NCI-H2227 treated with DMSO at 0.1 percent for 48 hours (cell line): ENCODE results near the gene STXBP2.
"Not testable (repeated sequence)": the region's sequence is repeated elsewhere in the genome, so short reads cannot be mapped to it uniquely, and the experiment has no call there.

Experiments
- DNase-seq: peaks from one replicate; lab custom pipeline; 2025; lab: John Stamatoyannopoulos, UW

The STXBP2 gene

DNA sequence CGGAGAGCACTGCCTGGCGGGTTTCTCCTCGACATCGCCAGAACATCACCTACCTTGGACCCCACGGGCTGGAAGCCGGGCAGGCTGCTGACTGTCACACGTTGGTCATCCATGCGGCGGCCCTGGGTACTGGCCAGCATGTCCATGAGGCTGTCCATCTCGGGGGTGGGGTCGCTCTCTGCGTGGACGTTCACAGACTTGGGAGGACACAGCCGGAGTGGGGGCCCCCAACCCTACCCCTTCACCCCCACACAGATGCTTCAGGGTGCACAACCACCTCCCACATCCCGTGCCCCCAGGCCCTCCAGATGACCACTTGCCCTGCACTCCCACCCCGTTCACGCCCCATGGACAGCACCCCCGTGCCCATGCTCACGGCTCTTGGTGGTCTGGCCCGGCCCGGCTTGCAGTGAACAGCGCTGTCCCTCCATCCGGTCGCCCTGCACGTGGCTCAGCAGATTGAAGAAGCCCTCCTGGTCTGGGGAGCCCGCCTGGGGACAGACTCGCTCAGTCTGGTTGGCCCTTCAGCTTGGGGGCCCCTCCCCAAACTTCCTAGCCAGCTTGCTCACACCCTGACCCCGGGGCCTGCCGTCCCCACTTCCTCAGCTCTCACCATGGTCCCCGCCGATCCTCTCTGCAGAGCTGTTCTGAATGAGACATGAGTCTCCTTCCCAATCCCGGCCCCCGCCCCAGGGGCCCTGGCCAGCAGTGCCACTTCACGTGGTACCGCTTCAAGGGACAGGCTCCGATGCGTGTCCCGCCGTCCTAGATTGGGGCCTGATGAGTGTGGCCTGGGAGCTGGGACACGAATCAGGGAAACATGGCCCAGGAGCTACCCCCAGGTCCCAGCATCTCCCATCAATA lies 4.3 kb upstream of the STXBP2 start:
- DNase-seq = no peak

DNA sequence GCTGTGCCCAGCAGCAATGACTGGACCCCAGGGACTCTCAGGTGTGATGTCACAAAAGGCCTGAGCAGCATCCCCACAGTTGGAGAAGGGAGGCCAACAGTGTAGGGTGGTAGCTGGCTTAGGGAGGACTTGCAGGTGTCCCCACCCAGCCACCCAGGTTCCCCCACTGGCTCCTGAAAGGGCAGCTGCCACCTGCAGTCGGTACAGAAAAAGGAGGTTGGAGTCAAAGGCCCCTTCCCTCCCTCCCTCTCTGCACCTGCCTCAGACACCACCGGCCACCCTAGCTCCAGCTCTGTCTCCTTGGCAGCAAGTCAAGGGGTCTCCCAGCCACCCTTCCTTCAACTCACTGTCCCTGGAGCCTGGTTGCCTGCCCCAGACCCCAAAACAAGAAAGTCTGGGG lies 3.2 kb upstream of the STXBP2 start, which contains the start of gene PCP2:
Gene PCP2 (minus strand): TSS at position 22 of the 400 bp plus-strand sequence. CDS start 262 bp downstream, outside the sequence.
- DNase-seq = no peak

DNA sequence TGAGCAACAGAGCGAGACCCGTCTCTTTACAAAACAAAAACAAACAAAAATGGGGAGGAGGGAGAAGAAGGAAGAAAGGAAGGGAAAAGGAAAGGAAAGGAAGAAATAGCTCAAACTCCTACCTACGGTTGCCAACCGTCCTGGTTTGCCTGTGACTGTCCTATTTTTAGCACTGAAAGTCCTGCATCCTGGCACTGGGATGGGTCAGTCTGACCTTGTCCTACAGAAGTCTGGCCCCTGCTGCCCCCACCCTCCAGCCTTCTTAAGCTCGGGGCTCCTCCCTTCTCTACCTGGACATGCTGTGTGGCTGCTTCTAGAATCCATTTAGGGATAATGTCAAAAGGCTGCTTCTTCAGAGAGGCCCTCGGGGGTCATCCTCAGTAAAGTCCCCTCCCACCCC lies 1.2 kb upstream of the STXBP2 start:
- no peak for DNase-seq

DNA sequence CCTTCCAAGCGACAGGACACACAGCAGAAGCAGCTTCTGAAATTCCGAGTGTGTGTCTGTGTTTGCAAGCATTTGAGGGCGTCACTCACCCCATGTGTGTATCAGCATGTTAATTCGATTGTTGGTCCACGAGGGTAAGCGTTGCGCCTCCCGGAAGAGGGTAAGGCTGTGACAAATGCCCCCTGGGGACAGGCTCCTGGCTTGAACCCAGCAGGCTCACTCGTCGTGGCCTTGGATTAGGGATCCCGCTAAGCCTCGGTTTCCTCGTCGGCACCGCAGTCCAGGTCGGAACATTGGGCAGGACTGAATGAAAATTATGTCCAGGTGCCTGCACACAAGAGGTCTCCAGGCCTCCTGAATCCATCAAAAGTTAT lies 606 bp upstream of the STXBP2 start:
- DNase-seq = no peak

DNA sequence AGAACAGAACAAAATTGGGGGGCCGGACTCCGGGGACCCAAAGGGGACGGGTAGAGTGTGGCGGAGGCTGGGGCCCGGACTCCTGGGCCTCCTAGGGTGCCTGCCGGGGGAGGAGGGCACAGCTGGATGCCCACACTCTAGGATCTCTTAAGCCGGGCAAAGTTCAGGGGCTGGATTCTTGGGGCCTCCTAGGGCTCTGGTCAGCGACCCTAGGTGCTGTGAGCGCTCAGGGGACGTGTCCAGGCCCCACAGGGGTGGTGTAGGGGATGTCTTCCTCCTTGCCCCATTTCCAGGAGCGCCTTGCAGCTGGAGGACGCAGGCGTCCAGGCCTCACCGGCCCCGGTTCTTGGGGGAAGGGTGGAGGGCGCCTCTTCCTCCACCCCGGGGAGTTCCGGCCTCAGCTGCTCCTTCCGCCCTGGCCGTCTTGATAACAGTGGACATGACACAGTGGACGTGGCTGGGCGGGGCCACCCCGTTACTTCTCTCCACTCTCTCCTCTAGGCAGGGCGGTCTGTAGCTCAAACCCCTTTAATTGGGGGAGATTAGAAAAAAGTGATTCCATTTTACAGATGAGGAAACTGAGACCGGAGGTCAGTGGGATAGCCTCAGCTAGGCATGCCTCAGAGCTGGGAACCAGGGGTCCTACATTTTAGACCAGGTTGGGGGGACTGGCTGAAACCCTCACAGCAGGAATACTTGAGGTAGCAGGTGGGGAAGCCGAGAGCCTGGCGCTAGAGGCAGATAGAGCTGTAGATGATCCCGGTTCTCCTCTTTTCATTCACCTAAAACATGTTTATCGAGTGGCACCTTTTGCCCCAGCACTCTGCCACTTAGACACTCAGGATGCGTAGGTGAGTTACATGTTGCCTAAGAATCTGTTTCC lies 705 bp downstream of the STXBP2 start:
- DNase-seq = no peak

DNA sequence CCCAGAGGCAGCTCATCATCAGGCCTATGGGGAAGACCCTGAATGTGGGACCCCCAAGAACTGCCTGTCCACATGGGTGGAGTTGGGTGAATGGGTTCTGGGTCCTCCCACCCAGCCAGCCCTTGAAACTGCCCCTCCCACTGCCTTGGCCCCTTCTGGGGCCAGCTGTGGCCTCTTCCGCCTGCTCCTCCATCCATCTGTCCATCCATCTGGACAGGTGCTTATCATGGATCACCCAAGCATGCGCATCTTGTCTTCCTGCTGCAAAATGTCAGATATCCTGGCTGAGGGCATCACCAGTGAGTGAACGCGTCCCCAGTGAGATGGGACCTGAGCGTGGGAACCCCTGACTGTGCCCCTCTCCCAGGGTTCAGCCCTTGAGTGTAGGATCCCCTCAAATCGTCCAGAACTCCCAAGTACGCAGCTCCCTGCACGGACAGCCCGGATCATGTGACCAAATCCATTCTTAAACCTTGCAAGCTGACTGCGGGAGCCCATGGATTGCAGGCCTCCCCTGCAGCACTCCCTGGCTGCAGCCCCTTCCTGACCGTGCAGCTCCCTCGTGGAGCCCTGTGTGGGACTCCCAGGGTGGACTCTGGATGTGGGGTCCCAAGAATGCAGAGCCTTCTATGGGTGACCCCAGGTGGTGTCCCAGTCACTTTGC lies 2.0 kb downstream of the STXBP2 start:
- DNase-seq = no peak

DNA sequence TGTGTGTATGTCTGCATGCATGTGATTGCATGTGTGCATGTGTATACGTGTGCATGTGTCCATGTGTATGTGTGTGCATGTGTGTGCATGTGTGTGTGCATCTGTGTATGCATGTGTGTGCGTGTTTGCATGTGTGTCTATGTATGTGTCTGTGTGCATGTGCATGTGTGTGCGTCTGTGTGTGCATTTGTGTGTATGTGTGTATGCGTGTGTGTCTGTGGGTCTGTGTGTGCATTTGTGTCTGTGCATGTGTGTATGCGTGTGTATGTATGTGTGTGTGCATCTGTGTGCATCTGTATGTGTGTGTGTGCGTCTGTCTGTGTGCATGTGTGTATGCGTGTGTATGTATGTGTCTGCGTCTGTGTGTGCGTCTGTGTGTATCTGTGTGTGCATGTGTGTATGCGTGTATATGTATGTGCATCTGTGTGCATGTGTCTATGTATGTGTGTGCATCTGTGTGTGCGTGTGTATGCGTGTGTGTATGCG lies 3.0 kb downstream of the STXBP2 start:
- no peak for DNase-seq

DNA sequence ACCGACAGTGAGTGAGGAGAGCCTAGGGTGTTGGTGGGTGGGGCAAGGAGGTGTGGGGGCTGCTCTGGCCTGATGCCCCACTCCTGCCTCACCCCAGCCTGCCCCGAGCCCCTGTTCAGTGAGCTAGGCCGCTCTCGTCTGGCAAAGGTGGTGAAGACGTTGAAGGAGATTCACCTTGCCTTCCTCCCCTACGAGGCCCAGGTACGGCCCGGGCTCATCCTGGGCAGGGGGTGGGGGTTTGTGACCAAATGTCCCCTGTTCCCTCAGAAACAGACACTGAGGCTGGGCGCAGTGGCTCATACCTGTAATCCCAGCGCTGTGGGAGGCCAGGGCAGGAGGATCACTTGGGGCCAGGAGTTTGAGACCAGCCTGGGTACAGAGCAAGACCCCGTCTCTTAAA lies 3.9 kb downstream of the STXBP2 start:
- DNase-seq = no peak

DNA sequence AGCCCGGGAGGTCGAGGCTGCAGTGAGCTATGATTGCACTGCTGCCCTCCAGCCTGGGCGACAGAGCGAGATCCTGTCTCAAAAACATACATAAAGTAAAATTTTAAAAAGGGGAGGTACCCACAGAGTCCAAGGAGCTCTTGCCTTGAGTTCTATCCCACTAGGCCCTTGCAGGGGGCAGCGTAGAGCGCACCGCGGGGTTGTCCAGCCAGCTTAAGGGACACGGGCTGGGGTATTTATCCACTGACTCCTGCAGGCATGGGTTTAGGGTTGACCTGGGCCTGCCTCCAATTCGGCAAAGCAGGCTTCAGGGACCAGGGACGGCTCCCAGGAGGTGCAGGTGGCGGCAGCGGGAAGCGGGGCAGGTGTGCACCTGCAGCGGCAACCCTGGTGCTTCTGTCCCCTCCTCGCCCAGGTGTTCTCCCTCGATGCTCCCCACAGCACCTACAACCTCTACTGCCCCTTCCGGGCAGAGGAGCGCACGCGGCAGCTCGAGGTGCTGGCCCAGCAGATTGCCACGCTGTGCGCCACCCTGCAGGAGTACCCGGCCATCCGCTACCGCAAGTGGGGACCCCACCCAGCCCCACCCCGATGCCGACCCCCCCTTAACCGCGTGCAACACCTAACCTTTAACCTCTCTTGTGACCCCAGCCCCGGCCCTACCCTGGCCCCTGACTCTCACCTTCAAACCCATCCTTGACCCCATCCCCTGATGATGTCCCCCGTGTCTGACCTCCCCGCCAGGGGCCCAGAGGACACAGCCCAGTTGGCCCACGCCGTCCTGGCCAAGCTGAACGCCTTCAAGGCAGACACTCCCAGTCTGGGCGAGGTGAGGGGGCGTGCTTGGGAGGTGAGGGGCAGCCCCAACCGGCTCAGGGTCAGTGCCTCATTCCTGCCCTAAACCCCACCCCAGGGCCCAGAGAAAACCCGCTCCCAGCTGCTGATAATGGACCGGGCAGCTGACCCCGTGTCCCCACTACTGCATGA lies 4.7 kb downstream of the STXBP2 start:
- DNase-seq = no peak

DNA sequence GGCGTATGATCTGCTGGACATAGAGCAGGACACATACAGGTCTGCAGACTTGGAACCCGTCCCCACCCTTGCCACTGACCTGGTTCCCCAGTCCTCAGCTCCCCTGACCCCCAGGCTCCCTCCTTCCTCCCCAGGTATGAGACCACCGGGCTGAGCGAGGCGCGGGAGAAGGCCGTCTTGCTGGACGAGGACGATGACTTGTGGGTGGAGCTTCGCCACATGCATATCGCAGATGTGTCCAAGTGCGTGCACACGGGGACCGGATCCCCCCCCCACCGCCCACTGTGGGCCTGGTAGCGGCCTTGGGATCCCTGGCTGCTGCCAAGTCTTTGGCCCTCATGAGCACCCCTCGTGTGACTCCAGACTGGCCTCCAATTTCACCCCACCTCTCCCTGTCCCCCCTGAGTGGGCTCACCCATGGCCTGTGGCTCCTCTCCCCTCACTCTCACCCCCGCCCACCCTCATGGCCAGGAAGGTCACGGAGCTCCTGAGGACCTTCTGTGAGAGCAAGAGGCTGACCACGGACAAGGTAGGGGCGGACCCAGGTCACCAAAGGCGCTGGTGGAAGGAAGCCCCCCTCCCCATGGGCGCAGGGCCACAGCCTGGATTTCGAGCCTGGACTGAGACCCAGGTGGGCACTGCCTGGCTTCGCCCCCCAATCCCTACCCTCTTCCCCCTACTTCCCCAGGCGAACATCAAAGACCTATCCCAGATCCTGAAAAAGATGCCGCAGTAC lies 5.6 kb downstream of the STXBP2 start:
- no peak for DNase-seq

DNA sequence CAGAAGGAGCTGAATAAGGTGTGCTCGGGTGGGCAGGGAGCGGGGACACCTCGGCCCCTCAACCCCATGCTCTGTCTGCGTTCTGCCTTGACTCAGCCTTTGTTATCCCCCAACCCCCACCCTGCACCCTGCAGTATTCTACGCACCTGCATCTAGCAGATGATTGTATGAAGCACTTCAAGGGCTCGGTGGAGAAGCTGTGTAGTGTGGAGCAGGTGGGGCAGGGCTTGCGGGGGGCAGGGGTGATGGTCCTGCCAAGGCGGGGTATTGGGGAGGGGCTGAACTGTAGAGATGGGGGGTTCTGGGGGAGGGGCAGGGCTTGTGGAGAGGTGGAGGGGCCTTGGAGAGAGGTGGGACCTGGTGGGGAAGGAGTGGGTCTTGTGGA lies 6.1 kb downstream of the STXBP2 start:
- DNase-seq = no peak

DNA sequence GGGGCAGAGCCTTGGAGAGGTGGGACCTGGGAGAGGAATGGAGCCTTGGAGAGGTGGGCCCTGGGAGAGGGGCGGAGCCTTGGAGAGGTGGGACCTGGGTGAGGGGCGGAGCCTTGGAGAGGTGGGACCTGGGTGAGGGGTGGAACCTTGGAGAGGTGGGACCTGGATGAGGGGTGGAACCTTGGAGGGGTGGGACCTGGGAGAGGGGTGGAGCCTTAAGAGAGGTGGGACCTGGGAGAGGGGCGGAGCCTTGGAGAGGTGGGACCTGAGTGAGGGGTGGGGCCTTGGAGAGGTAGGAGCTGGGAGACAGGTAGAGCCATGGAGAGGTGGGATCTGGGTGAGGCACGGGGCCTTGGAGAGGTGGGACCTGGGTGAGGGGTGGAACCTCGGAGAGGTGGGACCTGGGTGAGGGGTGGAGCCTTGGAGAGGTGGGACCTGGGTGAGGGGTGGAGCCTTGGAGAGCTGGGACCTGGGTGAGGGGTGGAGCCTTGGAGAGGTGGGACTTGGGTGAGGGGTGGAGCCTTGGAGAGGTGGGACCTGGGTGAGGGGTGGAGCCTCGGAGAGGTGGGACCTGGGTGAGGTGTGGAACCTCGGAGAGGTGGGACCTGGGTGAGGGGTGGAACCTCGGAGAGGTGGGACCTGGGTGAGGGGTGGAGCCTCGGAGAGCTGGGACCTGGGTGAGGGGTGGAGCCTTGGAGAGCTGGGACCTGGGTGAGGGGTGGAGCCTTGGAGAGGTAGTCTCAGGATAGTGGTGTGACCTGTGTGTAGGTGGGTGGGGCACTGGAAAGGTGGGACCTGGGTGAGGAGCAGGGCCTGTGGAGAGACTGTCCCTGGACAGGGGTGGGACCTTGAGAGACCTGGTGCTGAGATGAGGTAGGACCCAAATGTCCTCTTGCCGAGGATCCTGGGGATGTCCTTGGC lies 7.0 kb downstream of the STXBP2 start:
- DNase-seq = not testable (repeated sequence)

DNA sequence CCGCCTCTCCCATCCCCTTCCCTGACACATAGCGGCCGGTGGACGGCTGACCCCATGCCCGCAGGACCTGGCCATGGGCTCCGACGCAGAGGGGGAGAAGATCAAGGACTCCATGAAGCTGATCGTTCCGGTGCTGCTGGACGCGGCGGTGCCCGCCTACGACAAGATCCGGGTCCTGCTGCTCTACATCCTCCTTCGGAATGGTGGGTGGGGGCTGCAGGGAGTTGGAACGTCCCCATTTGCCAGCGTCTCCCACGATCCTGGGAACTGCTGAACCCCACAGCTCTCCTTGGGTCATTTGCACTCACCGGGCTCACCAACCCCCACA lies 7.6 kb downstream of the STXBP2 start:
- DNase-seq = no peak

DNA sequence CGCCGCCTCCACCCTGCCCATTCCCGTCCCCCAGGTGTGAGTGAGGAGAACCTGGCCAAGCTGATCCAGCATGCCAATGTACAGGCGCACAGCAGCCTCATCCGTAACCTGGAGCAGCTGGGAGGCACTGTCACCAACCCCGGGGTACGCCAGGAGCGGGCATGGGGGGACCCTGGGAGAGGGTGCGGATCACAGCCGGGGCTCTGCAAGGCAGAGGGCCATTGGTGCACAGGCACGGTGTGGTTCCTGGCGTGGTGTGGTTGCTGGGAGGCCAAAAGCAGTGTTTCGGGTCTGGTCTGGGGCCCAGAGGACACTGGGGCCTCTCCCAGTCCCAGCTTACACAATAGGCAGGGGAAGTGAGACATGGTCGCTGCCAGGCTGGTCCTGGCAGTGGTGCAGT lies 8.3 kb downstream of the STXBP2 start:
- no peak for DNase-seq

DNA sequence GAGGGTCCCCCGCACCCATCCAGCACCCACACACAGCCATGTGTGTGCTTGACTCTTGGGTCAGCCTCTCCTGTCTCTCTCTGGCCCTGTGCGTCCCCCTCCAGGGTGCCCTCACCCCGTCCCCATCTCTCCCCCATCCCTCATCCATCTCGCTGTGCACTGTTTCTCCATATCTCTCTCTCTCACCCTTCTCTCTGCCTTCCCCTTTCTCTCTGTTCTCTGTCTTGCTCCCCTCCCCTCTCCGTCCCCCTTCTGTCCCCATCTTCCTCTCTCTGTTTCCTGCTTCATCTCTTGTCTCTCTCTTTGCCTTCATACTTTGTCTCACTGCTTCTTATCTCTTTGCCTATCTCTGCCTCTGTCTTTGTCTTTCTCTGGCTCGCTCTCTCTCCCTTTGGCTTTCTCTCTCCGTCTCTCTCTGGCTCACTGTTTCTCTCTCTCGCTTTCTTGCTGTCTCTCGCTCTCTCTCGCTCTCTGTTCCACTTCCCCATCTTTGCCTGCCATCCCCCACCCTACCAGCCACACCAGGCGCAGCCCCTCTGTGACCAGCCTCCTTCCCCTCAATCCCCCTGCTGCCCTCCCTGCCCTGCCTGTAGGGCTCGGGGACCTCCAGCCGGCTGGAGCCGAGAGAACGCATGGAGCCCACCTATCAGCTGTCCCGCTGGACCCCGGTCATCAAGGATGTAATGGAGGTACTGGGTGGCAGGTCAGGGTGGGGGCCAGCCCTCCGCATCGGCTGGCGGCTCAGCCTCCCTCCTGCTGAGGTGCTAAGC lies 8.9 kb downstream of the STXBP2 start:
- DNase-seq = no peak

DNA sequence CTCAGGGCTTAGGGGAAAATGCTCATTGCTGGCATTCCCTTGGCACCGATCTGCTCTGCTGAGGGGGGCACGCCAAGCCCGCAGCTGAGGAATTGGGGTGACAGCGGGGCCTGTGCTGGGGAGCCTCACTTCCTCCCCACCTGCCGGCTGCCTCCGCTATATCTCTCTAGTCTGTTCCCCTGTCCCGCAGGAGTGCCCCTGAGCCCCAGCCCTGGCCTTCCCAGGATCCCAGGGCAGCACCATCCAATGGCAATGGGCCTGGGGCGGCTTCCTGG lies 9.5 kb downstream of the STXBP2 start:
- no peak for DNase-seq

DNA sequence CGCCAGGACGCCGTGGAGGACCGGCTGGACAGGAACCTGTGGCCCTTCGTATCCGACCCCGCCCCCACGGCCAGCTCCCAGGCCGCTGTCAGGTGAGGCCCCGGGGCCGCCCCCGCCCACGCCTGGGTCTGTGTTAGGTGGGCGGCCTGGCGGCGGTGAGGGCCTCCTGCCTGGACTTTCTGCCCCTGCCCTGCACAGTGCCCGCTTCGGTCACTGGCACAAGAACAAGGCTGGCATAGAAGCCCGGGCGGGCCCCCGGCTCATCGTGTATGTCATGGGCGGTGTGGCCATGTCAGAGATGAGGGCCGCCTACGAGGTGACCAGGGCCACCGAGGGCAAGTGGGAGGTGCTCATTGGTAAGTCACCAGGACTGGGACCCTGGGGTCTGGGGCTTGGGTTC lies 10.2 kb downstream of the STXBP2 start:
- no peak for DNase-seq

DNA sequence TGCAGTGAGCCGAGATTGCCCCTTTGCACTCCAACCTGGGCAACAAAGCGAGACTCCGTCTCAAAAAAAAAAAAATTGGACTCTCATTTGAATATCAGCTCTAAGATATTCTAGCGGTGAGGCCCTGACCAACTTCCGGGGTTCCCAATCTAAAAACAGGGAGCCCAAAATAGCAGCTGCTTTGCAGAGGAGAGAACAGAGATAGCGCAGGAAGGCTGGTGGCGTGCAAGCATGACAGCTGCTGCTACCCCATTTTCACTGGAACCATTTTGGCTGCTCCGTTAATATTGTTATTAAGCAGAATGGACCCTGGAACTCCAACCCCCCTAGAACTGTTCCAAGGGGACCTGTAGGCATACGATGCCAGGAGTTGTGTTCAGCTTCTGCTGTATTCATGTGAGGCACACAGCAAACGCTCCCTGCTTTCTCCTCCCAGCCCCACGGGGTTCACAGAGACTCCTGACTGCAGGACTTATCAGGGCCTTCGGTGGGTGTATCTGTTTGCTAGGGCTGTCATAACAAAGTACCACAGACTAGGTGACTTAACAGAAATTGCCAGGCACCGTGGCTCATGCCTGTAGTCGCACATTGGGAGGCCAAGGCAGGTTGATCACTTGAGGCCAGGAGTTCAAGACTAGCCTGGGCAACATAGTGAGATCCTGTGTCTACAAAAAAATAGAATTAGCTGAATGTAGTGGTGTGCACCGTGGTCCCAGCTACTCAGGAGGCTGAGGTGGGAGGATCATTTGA lies 11.5 kb downstream of the STXBP2 start:
- DNase-seq = no peak
